AG09309 (cell line): ENCODE measurements around the gene PAX5.

Experiments used
- DNase-seq: peaks from one replicate; pipeline ENCODE4 v3.0.0-alpha.2; 2010; ENCODE audit warnings: low read depth
- H3K4me3 ChIP-seq: 2 replicates; pipeline ENCODE4 v1.5.1; 2011; ENCODE audit warnings: mild to moderate bottlenecking, low read depth, low read length, moderate library complexity; ENCODE audit not compliant: control insufficient read depth
- TF ChIP-seq, protein P1 (sequence below): IDR thresholded peaks from 2 replicates; pipeline ENCODE4 v1.5.1; 2011; ENCODE audit warnings: mild to moderate bottlenecking, low read depth, low read length, inconsistent platforms; ENCODE audit not compliant: insufficient read depth, control insufficient read depth; ENCODE audit errors: missing control alignments

The PAX5 gene

DNA sequence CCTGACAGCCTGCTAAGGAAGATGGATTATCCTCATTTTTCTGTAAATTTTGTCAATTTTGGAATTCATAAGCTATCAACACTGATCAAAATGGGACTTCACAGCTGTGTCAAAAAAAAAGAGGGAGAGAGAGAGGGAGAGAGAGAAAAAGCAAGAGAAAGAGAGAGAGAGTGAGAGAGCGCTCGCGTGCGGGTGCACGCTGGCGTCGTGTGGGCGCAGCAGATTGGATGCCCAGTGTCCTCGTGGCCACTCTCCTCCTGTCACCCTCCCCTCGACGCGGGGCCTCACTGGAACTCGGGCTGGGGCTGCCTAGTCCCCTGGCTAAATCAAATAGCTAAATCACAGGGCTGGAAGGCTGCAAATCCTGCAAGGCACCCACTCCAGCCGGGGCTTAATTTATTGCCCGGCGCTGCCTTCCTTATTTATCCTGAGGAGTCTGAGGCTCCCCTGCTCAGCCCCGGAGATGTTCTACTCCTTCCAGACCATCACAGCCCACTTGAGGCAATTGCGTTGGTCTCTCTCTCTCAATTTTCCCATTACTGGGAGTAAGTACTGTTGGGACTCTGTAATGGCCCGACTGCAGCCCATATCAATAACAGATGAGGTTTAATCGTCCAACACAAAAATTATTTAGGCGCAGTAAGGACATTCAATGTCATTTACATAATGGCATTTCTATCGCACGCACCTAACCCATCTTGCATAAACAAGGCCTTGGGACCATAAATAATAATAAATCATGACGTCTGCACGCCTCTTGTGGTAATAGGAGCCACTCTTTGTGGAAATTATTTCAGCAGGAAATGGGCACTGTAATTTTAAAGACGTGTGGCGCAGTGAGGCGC, 94.2 kb downstream of the PAX5 start:
- TF ChIP-seq, protein P1, sequence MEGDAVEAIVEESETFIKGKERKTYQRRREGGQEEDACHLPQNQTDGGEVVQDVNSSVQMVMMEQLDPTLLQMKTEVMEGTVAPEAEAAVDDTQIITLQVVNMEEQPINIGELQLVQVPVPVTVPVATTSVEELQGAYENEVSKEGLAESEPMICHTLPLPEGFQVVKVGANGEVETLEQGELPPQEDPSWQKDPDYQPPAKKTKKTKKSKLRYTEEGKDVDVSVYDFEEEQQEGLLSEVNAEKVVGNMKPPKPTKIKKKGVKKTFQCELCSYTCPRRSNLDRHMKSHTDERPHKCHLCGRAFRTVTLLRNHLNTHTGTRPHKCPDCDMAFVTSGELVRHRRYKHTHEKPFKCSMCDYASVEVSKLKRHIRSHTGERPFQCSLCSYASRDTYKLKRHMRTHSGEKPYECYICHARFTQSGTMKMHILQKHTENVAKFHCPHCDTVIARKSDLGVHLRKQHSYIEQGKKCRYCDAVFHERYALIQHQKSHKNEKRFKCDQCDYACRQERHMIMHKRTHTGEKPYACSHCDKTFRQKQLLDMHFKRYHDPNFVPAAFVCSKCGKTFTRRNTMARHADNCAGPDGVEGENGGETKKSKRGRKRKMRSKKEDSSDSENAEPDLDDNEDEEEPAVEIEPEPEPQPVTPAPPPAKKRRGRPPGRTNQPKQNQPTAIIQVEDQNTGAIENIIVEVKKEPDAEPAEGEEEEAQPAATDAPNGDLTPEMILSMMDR = no peak
- no peak for DNase-seq
- H3K4me3 ChIP-seq = no peak overlapping the region

DNA sequence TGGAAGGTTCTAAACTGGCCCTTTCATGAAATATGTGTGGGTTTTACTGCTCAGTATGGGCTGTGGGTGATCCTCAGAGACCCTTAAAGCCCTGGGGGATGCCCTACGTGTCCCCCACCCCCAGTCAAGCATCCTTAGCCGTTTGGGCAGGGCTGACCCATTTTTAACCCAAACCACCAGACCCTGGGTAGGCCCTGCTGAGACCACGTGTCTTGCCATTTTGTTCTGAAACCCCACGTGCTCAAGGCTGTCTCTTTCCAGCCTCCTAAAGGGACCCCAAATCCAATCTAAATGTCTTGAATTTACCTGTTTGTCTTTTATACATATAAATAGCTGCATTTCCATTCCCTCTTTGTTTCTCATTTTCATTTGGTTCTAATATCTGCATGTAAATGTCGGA, 94.9 kb downstream of the PAX5 start:
- no peak overlapping the region for H3K4me3 ChIP-seq
- TF ChIP-seq, protein P1 = no peak
- no peak for DNase-seq

DNA sequence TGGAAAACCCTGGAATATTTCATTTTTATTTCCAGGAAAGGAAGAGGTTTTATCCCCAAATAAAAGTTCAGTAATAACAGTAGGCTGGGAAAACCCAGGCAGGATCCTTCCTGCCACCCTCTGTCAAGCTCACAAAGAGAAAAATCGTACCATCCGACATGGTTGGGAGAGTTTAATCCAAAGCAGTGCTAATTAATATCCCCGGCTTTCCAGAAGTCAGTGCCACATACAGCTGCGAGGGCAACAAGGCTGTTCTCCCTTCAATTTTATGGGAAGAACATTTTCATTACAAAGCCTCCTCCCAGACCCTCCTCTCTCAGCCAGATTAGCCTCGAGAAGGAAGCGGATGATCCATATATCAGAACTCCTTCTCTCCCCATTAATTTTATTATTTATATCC, 95.5 kb downstream of the PAX5 start:
- no peak overlapping the region for H3K4me3 ChIP-seq
- TF ChIP-seq, protein P1 = no peak
- no peak for DNase-seq

DNA sequence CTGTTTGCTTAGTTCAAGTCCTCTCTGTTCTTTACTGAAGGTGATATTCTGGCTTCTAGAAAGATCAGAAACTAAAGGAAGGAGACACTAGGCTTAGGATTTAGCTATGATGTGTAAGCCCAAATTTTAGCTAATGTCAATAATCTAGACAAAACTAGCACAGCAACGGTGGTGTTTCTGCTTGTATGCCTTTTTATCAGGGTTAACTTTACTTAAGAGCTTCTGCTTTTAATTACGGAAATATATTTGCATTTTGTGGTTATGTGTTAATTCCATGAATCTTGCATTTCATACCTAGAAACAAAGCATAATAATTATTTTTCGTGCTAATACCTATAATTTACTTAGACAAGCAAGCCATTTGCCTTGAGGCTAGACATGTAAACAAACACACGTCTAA, 96.1 kb downstream of the PAX5 start:
- TF ChIP-seq, protein P1 = no peak
- H3K4me3 ChIP-seq = no peak overlapping the region
- DNase-seq = no peak

DNA sequence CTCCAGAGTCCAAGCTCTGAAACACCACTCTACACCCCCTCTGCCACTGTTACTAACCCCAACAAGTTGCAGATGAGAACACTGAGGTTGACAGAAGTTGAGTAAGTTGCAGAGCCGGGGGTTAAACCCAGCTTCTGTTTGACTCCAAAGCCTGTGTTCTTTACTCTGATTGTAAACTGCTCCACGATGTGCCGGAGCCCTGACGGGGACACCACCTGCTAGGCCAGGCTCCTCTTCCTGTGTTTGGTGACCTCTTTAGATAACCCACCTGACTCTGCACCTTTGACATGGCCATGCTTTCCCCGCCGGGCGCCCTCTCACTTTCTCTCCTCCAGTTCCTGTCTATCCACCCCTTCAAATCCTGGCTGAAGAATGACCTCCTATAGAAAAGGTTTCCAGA, 96.7 kb downstream of the PAX5 start:
- H3K4me3 ChIP-seq = no peak overlapping the region
- TF ChIP-seq, protein P1 = no peak
- DNase-seq = no peak

DNA sequence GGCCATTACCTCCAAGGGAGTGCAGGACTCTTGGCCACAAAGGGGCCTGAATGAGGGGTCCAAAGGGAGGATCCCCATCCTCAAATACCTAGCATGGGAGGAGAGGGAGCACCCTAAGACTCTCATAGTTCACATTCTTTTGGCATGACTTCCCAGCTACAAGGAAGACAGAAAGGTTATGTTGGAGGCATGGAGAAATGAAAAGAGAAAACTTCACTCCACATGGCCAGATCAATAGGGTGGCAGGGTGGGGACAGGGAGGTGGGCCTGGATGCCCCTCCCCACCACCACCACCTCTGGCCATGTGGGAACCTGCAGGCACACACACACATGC, 97.6 kb downstream of the PAX5 start:
- no peak overlapping the region for H3K4me3 ChIP-seq
- TF ChIP-seq, protein P1 = no peak
- no peak for DNase-seq

DNA sequence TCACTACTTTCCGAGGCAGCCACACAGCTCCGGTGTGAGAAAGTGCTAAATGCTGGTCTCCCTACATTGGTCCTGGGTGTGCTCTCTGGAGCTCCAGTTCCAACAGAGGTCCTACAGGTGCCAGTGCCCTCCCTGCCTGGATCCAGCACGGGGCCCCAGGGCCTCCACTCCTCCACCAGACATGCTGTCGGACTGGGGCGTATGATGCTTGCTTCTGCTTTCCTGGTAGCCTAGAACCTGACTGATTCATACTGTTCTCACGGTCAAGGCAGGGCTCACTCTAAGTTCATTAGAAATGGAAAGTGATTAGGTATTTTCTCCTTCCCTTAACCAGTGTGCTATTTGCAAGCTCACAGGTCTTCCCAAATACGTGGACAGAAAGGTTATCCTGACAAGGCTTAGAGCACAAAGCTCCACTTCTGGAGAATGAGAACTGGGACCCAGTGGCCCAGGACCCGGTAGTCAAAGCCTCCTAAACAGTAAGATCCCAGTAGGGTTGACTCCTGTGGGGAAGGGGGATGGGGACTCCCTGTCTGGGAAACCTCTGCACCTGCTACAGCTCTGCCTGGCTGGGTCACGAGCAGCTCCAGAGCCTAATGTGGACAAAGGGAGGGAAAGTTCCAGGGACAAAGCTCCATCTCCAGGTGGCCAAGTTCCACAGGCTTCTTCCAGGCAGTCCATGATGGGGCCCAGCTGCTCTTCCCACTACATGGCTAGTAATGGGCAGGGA, 98.1 kb downstream of the PAX5 start:
- TF ChIP-seq, protein P1 = no peak
- no peak for DNase-seq
- no peak overlapping the region for H3K4me3 ChIP-seq
